ENCODE measurements around the gene ERC1. TPM values are rescaled to one million over a fixed set of nuclear protein-coding genes. Genes with fewer than 3 reads are reported as not detected.

ERC1 gene
- polyA plus RNA-seq, 2 of the 4 experiments (the other 2 are of a cell fraction) = 14.2 to 20.9 TPM

GRCh38 chr12:1126091-1126490, 135.1 kb downstream of the ERC1 start:
- DNase-seq (ENCODE audit: low read depth in 1 of 2, low spot score in 1 of 2) (no peak), FAIRE-seq (no peak), ATAC-seq (no peak)
- TF ChIP-seq NPAS2 (CRISPR knock-in tag; IDR thresholded peaks at IDR 0.05; ENCODE audit: borderline replicate concordance) (no peak), HMGXB4 (CRISPR knock-in tag; IDR thresholded peaks at IDR 0.05; ENCODE audit: borderline replicate concordance) (no peak), NR3C1 (IDR thresholded peaks at IDR 0.05) (no peak), HOXB13 (CRISPR knock-in tag; IDR thresholded peaks at IDR 0.05; ENCODE audit: low read depth) (no peak), JUNB (IDR thresholded peaks at IDR 0.05) (no peak), RAD21 (conservative IDR thresholded peaks at IDR 0.05 in 1 of 2, IDR thresholded peaks at IDR 0.05 in 1 of 2) (no peak)
- TF ChIP-seq, protein P1, sequence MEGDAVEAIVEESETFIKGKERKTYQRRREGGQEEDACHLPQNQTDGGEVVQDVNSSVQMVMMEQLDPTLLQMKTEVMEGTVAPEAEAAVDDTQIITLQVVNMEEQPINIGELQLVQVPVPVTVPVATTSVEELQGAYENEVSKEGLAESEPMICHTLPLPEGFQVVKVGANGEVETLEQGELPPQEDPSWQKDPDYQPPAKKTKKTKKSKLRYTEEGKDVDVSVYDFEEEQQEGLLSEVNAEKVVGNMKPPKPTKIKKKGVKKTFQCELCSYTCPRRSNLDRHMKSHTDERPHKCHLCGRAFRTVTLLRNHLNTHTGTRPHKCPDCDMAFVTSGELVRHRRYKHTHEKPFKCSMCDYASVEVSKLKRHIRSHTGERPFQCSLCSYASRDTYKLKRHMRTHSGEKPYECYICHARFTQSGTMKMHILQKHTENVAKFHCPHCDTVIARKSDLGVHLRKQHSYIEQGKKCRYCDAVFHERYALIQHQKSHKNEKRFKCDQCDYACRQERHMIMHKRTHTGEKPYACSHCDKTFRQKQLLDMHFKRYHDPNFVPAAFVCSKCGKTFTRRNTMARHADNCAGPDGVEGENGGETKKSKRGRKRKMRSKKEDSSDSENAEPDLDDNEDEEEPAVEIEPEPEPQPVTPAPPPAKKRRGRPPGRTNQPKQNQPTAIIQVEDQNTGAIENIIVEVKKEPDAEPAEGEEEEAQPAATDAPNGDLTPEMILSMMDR (IDR thresholded peaks at IDR 0.05) = no peak
- Histone ChIP-seq H3K27ac (no peak overlapping the region), H3K4me1 (peaks cover 7% of the 10 kb centered on the region; the same call in 1 of the 3 replicates), H3K4me3 (no peak overlapping the region), H3K9me3 (no peaks in the 10 kb centered on the region), H3K4me2 (no peak overlapping the region)
- CTCF ChIA-PET = interaction anchor here (0.7 to 6.1 kb wide), 3 partner anchors 8 to 458 kb away, joined by 3 to 34 read pairs (median 3); no protein-coding TSS in a partner anchor
- 89% methylated on average over 2 of the region's 2 CpGs for WGBS (ENCODE audit: missing lambda C conversion rate)
- POLR2A ChIA-PET = no interaction called here

GRCh38 chr12:1127021-1127420, 136.0 kb downstream of the ERC1 start:
- ChIA-PET POLR2A (no interaction called here), CTCF (interaction anchor here (1.2 to 6.1 kb wide), 2 partner anchors 9 to 456 kb away, joined by 3 to 34 read pairs; no protein-coding TSS in a partner anchor)
- H3K4me2 ChIP-seq = no peak overlapping the region
- no peak for DNase-seq (ENCODE audit: low read depth in 1 of 2, low spot score in 1 of 2)
- peaks cover 7% of the 10 kb centered on the region; the same call in 1 of the 3 replicates for H3K4me1 ChIP-seq
- H3K27ac ChIP-seq = no peak overlapping the region
- no peak for FAIRE-seq
- WGBS (ENCODE audit: missing lambda C conversion rate) = 91% methylated on average over 1 of the region's 1 CpG
- no peak overlapping the region for H3K4me3 ChIP-seq
- ATAC-seq = no peak
- no peaks in the 10 kb centered on the region for H3K9me3 ChIP-seq
- TF ChIP-seq ATOH8 (CRISPR knock-in tag; IDR thresholded peaks at IDR 0.05; ENCODE audit: low read depth) (no peak), CHD4 (IDR thresholded peaks at IDR 0.05; ENCODE audit: borderline replicate concordance) (no peak), ZSCAN20 (CRISPR knock-in tag; IDR thresholded peaks at IDR 0.05) (no peak), ZNF302 (CRISPR knock-in tag; IDR thresholded peaks at IDR 0.05) (no peak), CBX8 (IDR thresholded peaks at IDR 0.05) (no peak), HOXA7 (CRISPR knock-in tag; IDR thresholded peaks at IDR 0.05) (no peak), POLR2AphosphoS2 (conservative IDR thresholded peaks at IDR 0.05; ENCODE audit: low read length) (no peak), FOSB (CRISPR knock-in tag; IDR thresholded peaks at IDR 0.05) (no peak)
- TF ChIP-seq, protein P2, sequence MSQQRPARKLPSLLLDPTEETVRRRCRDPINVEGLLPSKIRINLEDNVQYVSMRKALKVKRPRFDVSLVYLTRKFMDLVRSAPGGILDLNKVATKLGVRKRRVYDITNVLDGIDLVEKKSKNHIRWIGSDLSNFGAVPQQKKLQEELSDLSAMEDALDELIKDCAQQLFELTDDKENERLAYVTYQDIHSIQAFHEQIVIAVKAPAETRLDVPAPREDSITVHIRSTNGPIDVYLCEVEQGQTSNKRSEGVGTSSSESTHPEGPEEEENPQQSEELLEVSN (IDR thresholded peaks at IDR 0.05; ENCODE audit: borderline replicate concordance, low read depth) = no peak

DNA sequence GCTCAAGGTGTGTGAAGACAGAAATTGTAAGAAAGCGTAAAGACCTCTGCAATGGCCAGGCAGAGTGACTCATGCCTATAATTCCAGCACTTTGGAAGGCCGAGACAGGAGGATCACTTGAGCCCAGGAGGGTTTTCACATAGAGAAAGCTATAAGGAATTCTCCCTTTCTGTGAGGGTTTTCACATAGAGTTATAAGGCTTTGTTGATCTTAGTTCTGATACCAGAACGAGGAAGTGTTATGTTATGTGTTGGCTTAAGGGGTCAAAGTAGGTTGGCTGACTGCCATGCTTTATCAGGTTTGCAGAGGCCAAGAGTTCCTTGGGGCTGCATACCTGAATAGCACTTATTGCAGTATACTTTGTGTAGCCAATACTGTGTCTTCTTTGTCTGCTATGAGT, 139.1 kb downstream of the ERC1 start:
- 40% methylated on average over 3 of the region's 3 CpGs for WGBS (ENCODE audit: missing lambda C conversion rate)
- H3K4me2 ChIP-seq = 0 out of 3 replicates have a peak overlapping the region, but pooled peaks have one; percentile 6
- H3K9me3 ChIP-seq = no peaks in the 10 kb centered on the region
- ChIA-PET POLR2A (no interaction called here), CTCF (interaction anchor here (0.6 to 6.1 kb wide), 5 partner anchors 13 to 792 kb away, joined by 3 to 34 read pairs (median 5); no protein-coding TSS in a partner anchor)
- no peak overlapping the region for H3K4me3 ChIP-seq
- H3K4me1 ChIP-seq = peaks cover 7% of the 10 kb centered on the region; the same call in 1 of the 3 replicates
- ATAC-seq (peak in 1 of 2 experiments; percentile 57; a peak in 4 of 6 replicates), DNase-seq (ENCODE audit: low read depth in 1 of 2, low spot score in 1 of 2) (peak in 1 of 2 experiments; percentile 53), FAIRE-seq (no peak)
- H3K27ac ChIP-seq = no peak overlapping the region
- TF ChIP-seq FOSB (CRISPR knock-in tag; IDR thresholded peaks at IDR 0.05) (no peak), FOSL2 (IDR thresholded peaks at IDR 0.05) (no peak), FOSL2 (CRISPR knock-in tag; IDR thresholded peaks at IDR 0.05) (0 out of 2 replicates have a peak, but pooled peaks have one; percentile 13)
- TF ChIP-seq, protein P2 (IDR thresholded peaks at IDR 0.05; ENCODE audit: borderline replicate concordance, low read depth) = no peak
